Type B pancreatic cell (in vitro differentiated cells): ENCODE measurements around the gene SCN8A. TPM values are rescaled to one million over a fixed set of nuclear protein-coding genes. Genes with fewer than 3 reads are reported as not detected.
"Not testable (repeated sequence)": the region's sequence is repeated elsewhere in the genome, so short reads cannot be mapped to it uniquely, and the experiment has no call there.

Source experiments
- DNase-seq: peaks from one replicate; pipeline ENCODE4 v3.0.0; 2021; ENCODE audit warnings: mixed read lengths; ENCODE audit not compliant: unreplicated experiment; ENCODE audit errors: extremely low spot score
- H3K27ac Mint-ChIP-seq: 2 replicates; pipeline ENCODE4 v1.8.0; 2021; ENCODE audit warnings: mild to moderate bottlenecking, mixed read lengths
- H3K27me3 Mint-ChIP-seq: 2 replicates; pipeline ENCODE4 v1.8.0; 2021; ENCODE audit warnings: mixed read lengths
- H3K36me3 Mint-ChIP-seq: 2 replicates; pipeline ENCODE4 v1.8.0; 2021; ENCODE audit warnings: mixed read lengths
- H3K4me1 Mint-ChIP-seq: one replicate; pipeline ENCODE4 v1.8.0; 2021; ENCODE audit warnings: mixed read lengths; ENCODE audit not compliant: unreplicated experiment
- H3K4me3 Mint-ChIP-seq: 2 replicates; pipeline ENCODE4 v1.8.0; 2021; ENCODE audit warnings: mild to moderate bottlenecking, mixed read lengths
- H3K9me3 Mint-ChIP-seq: 2 replicates; pipeline ENCODE4 v1.8.0; 2021; ENCODE audit warnings: mixed read lengths
- CTCF ChIP-seq: fragments of 200-600 bp; sonication (generic); conservative IDR thresholded peaks from 2 replicates; pipeline ENCODE4 v1.5.0; 2021; ENCODE audit warnings: antibody characterized with exemption, mild to moderate bottlenecking
- long read RNA-seq: library from polyadenylated mRNA; unstranded; transcript quantifications from one replicate; pipeline ENCODE4 v2.0.0, GENCODE V29; 2020
- total RNA-seq: library from RNA; stranded (reverse); gene quantifications from 2 replicates; pipeline ENCODE4 v1.2.1, GENCODE V29; 2021; ENCODE audit warnings: low replicate concordance

SCN8A gene
- 2.6 and 3.9 TPM in 2 replicates for total RNA-seq
- long read RNA-seq = 0 reads

DNA sequence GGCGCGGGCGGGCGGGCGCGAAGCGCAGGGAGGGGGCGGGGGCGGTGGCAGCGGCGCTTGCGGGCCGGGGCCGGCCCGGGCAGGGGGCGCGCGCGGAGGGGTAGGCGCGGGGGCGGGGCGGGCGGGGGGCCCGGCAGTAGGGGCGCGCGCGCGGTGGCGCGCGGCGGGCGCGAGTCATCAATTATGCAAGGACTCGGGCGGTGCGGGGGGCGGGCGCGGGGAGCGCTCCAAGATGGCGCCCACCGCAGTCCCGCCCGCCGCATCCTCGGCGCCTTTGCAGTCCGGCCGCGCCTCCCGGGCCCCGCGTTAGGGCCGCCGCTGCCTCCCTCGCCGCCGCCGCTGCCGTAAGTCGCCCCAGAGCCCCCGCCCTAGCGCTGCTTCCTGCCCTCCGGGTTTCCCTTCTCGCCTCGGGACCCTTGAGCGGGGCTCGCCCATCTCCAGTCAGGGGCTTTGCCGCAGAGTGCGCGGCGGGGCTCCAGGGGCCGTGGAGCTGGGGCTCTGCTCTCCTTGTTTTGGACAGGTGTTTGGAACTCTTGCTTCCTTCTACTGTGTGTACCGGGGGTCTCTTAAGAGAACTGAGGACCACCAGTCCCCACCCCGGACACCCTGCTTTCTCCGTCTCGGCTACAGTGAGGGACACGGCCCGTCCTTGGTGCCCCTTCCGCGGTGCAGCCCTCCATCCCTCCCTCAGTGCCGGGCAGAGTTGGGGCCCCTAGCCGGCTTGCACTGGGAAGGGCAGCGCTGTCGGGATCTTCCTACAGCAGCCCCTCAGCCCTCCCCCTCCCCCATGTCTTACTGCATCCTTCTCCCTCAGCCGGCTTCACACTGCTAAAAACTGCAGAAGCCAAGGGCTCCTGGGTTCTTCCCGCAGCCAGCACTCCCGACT lies at the start of gene SCN8A:
SCN8A (plus strand) TSS at position 218 of the 886 bp plus-strand sequence. CDS start 71,585 bp downstream, outside the sequence.
- peak; percentile 78 for DNase-seq
- no peaks in the 10 kb centered on the region for H3K36me3 Mint-ChIP-seq
- H3K27me3 Mint-ChIP-seq = peaks cover 57% of the 10 kb centered on the region
- TF ChIP-seq CTCF = no peak
- no peaks in the 10 kb centered on the region for H3K9me3 Mint-ChIP-seq
- H3K27ac Mint-ChIP-seq = peak within 1 kb of the TSS; percentile 61
- peaks cover 10% of the 10 kb centered on the region for H3K4me1 Mint-ChIP-seq
- peak within 1 kb of the TSS; percentile 91 for H3K4me3 Mint-ChIP-seq

DNA sequence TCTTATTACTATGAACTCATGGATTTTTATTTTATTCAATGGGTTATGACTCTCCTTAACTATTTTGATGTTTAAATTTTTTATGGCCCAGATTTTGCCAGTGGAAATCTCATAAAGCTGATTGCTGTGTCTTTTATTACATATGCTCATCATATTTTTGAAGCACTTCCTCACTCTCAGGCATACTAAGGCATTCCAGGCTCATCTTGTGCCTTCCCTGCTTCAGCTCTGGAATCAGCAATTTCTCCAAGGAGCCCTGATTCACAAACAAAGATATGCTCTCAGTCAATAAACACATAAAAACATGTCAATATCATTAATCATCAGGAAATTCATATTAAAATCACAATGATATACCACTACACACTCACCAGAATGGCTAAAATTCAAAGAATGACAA lies 44.9 kb upstream of the SCN8A start:
- no peak overlapping the region for H3K4me3 Mint-ChIP-seq
- H3K4me1 Mint-ChIP-seq = no peaks in the 10 kb centered on the region
- H3K27ac Mint-ChIP-seq = no peak overlapping the region
- peaks cover 4% of the 10 kb centered on the region for H3K9me3 Mint-ChIP-seq
- no peak for TF ChIP-seq CTCF
- no peaks in the 10 kb centered on the region for H3K36me3 Mint-ChIP-seq
- peaks cover 11% of the 10 kb centered on the region for H3K27me3 Mint-ChIP-seq
- no peak for DNase-seq

DNA sequence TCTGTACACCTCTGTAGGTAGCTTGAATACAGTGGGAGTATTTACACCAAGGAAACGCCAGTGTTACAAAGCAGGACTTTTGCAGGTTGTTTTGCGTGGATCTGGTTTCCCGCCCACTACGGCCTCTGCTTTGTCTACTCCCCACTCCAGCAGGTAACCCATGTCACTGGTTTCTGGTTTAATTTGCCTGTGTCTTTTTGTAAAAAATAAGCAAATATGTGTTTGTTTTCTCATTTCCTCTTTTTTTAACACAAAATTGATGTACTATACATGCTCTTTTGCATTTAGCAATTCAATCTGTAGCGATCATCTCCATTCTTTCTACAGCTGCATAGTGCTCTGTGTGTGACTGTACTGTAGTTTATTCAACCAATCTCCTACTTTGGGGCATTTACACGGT lies 43.4 kb upstream of the SCN8A start:
- Mint-ChIP-seq H3K27me3 (peaks cover 7% of the 10 kb centered on the region), H3K36me3 (no peaks in the 10 kb centered on the region)

DNA sequence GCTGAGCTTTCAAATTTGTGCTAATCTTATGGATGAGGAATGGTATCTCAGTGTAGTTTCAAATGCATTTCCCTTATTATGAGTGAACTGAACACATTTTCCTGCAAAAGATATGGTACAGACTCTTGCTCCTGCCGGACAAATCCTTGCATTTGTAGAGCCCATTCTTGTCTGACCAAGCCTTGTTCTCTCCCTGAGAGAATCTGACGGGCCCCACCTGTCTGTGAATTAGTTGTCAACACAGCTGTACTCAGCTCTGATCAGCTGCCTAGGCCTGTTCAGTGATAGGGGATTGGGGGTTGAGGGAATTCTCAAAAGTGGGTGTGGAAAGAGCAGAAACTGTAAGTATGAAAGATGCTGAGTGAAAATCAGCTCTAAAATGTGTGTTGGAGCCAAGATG lies 42.8 kb upstream of the SCN8A start:
- H3K4me3 Mint-ChIP-seq = no peak overlapping the region
- no peaks in the 10 kb centered on the region for H3K36me3 Mint-ChIP-seq
- no peaks in the 10 kb centered on the region for H3K4me1 Mint-ChIP-seq
- peaks cover 4% of the 10 kb centered on the region for H3K9me3 Mint-ChIP-seq
- DNase-seq = no peak
- H3K27ac Mint-ChIP-seq = no peak overlapping the region
- peaks cover 7% of the 10 kb centered on the region for H3K27me3 Mint-ChIP-seq
- no peak for TF ChIP-seq CTCF

More for the DNA sequence above, 43.4 kb upstream of the SCN8A start:
- DNase-seq = no peak
- Mint-ChIP-seq H3K4me1 (no peaks in the 10 kb centered on the region), H3K27ac (no peak overlapping the region), H3K4me3 (no peak overlapping the region), H3K9me3 (peaks cover 4% of the 10 kb centered on the region)
- TF ChIP-seq CTCF = no peak

GRCh38 chr12:51549637-51550036 lies 41.4 kb upstream of the SCN8A start:
- TF ChIP-seq CTCF = no peak
- Mint-ChIP-seq H3K4me1 (no peaks in the 10 kb centered on the region), H3K36me3 (no peaks in the 10 kb centered on the region), H3K9me3 (no peaks in the 10 kb centered on the region), H3K4me3 (no peak overlapping the region), H3K27ac (no peak overlapping the region), H3K27me3 (peaks cover 8% of the 10 kb centered on the region)
- DNase-seq = no peak

DNA sequence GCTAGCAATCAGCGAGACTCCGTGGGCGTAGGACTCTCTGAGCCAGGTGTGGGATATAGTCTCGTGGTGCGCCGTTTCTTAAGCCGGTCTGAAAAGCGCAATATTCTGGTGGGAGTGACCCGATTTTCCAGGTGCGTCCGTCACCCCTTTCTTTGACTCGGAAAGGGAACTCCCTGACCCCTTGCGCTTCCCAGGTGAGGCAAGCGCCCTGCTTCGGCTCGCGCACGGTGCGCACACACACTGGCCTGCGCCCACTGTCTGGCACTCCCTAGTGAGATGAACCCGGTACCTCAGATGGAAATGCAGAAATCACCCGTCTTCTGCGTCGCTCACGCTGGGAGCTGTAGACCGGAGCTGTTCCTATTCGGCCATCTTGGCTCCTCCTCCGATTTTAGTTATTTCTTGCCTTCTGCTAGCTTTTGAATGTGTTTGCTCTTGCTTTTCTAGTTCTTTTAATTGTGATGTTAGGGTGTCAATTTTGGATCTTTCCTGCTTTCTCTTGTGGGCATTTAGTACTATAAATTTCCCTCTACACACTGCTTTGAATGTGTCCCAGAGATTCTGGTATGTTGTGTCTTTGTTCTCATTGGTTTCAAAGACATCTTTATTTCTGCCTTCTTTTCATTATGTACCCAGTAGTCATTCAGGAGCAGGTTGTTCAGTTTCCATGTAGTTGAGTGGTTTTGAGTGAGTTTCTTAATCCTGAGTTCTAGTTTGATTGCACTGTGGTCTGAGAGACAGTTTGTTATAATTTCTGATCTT lies 22.6 kb upstream of the SCN8A start:
- not testable (repeated sequence) for DNase-seq, H3K36me3 Mint-ChIP-seq, H3K9me3 Mint-ChIP-seq, H3K27me3 Mint-ChIP-seq, H3K4me1 Mint-ChIP-seq
- peak overlapping the region; percentile 45 for H3K4me3 Mint-ChIP-seq
- peak overlapping the region; percentile 67 for H3K27ac Mint-ChIP-seq
